Urinary bladder (tissue), 4 donors: ENCODE results near the gene ELAVL4. TPM values are rescaled to one million over a fixed set of nuclear protein-coding genes. Genes with fewer than 3 reads are reported as not detected.

Experiments
- DNase-seq: peaks from one replicate; pipeline ENCODE4 v3.0.0-alpha.2; 2015; ENCODE audit errors: extremely low spot score
- H3K27ac ChIP-seq: one replicate; pipeline ENCODE4 v1.5.1; 2013; ENCODE audit warnings: low read depth, mild to moderate bottlenecking, moderate library complexity
- H3K36me3 ChIP-seq: one replicate; pipeline ENCODE4 v1.6.1; 2013; ENCODE audit warnings: mild to moderate bottlenecking, moderate library complexity; ENCODE audit not compliant: insufficient read depth
- H3K4me1 ChIP-seq: one replicate; pipeline ENCODE4 v1.6.1; 2013; ENCODE audit warnings: mild to moderate bottlenecking, moderate library complexity; ENCODE audit not compliant: insufficient read depth
- H3K4me3 ChIP-seq: one replicate; pipeline ENCODE4 v1.5.1; 2013; ENCODE audit warnings: low read depth, low read length
- WGBS: extraction: QIAGEN DNeasy Blood & Tissue Kit; methylation state at CpG from one replicate; pipeline ENCODE4 v1.1.7; 2013; 5-methylcytosine and 5-hydroxymethylcytosine counted together
- polyA plus RNA-seq: library from polyadenylated mRNA; stranded (reverse); fragments of 200-250 nt; gene quantifications from one replicate; pipeline ENCODE4 v1.2.3, GENCODE V29; 2013
- total RNA-seq: library from RNA; depleted of rRNA; stranded (reverse); fragments of >200 nt; gene quantifications from one replicate; pipeline ENCODE4 v1.2.3, GENCODE V29; 2014
- donor health status: healthy with polysubstance abuse.
- donor health status: healthy.

Gene ELAVL4
- total and polyA plus RNA-seq, 2 donors, result 1.2 to 5.7 TPM

DNA sequence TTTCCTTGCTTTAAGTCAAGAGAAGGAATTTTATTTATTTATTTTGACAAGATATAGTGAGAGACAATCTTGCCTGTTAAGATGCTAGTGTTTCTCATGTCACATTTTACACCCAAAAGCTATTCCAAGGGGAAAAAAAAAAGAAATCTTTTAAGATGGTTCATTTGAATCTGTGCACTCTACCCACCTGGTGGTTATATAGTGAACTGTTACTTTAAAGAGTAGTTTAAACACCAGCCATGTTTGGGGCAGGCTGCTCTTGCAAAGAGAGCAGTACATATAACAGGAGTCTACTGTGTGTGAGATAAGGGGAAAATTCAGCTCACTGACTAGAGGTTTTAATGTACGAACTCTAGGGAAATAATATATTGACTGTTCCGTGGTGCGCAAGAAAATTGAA, 3.3 kb upstream of the ELAVL4 start:
- Histone ChIP-seq H3K27ac (no peak overlapping the region), H3K4me1 (no peaks in the 10 kb centered on the region), H3K36me3 (no peaks in the 10 kb centered on the region), H3K4me3 (no peak overlapping the region)
- no peak for DNase-seq
- 66% methylated on average over 3 of the region's 3 CpGs for WGBS

DNA sequence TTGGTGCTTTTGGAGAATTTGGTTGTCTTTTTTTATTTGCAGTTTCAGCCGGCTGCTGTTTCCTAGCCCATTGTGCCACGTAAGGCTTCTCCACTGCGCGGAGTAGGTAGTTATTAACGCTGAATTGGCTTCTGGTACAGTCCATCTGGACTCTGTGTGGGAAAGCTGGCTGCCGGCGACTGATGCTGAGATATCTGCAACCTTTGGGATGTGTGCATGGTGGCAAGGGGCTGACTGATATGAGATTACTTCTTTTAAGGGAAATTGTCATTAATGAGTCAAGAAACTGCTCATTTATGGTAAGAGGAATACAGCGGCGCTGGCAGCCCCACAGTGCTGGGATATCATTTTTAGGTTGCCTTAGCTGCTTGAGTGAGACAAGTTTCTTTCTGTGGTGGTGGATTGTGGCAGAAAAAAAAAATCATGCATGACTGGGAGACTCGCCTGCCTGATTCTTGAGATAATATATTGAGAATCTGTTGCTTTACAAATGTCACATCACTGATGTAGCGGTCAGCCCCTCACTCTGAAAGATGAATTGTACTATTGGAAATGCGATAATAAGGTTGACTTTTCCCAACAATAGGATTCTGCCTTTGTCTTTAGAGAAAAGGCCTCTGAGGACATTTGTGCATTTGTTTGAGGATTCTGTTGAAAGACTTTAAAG, 2.5 kb upstream of the ELAVL4 start:
- no peak for DNase-seq
- H3K27ac ChIP-seq, result no peak overlapping the region
- 84% methylated on average over 12 of the region's 12 CpGs for WGBS
- H3K4me1 ChIP-seq, result no peaks in the 10 kb centered on the region
- no peaks in the 10 kb centered on the region for H3K36me3 ChIP-seq
- no peak overlapping the region for H3K4me3 ChIP-seq

GRCh38 chr1:50109116-50109515, 396 bp downstream of the ELAVL4 start:
- Histone ChIP-seq H3K27ac (no peak overlapping the region), H3K4me3 (no peak overlapping the region), H3K4me1 (no peaks in the 10 kb centered on the region), H3K36me3 (no peaks in the 10 kb centered on the region)
- DNase-seq, result no peak
- 75% methylated on average over 4 of the region's 4 CpGs for WGBS

- DNase-seq, result peak; percentile 26
- Histone ChIP-seq H3K4me1 (no peaks in the 10 kb centered on the region), H3K27ac (no peak overlapping the region), H3K36me3 (no peaks in the 10 kb centered on the region), H3K4me3 (no peak overlapping the region)
- 6% methylated on average over 8 of the region's 8 CpGs for WGBS
Observed at GRCh38 chr1:50109647-50110075, 941 bp downstream of the ELAVL4 start.

DNA sequence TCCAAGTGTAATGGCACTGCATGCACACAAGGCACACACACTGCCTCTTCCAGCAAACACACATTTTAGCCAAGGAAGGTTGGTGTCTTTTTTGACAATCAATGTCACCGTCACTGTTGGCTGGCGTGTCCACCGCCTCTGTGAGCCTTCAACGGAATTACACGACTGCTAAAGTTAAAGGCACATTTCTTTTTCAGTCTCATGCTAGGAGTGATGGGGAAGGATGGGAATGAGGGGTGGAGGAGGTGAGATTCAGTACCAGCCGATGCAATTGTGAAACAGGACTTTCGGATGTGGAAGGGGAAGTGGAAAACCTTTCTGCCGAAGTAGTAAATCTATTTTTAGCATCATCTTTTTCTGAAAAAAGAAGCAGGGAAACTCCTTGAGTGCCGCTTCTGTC, 1.4 kb downstream of the ELAVL4 start:
- no peak for DNase-seq
- Histone ChIP-seq H3K27ac (no peak overlapping the region), H3K4me3 (no peak overlapping the region), H3K4me1 (no peaks in the 10 kb centered on the region), H3K36me3 (no peaks in the 10 kb centered on the region)
- 12% methylated on average over 9 of the region's 9 CpGs for WGBS

GRCh38 chr1:50110656-50111055, 1.9 kb downstream of the ELAVL4 start:
- no peaks in the 10 kb centered on the region for H3K4me1 ChIP-seq
- H3K27ac ChIP-seq, result no peak overlapping the region
- 5% methylated on average over 7 of the region's 7 CpGs for WGBS
- H3K36me3 ChIP-seq, result no peaks in the 10 kb centered on the region
- no peak overlapping the region for H3K4me3 ChIP-seq
- no peak for DNase-seq

DNA sequence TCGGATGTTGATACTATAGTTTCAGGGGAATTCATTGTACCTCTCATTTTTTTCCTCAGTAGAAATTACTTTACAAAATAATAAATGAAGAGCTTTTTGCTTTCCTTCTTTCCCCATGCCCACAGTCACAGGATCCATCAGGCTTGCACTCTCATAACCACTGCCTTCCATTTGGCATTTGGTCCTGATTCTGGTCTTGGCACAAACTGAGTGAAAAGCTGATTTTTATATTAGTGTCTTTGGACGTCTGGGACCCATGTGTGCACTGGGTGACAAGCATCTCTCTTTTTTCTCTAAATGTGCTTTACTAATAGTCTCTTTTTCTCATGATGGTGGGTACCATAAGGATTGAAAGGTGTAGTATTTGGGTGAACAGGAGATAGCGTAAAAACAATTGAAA, 2.8 kb downstream of the ELAVL4 start:
- Histone ChIP-seq H3K36me3 (no peaks in the 10 kb centered on the region), H3K4me3 (no peak overlapping the region), H3K4me1 (no peaks in the 10 kb centered on the region), H3K27ac (no peak overlapping the region)
- WGBS, result 76% methylated on average over 3 of the region's 3 CpGs
- no peak for DNase-seq

- 83% methylated on average over 3 of the region's 3 CpGs for WGBS
Observed at GRCh38 chr1:50112193-50112592, 3.5 kb downstream of the ELAVL4 start.

DNA sequence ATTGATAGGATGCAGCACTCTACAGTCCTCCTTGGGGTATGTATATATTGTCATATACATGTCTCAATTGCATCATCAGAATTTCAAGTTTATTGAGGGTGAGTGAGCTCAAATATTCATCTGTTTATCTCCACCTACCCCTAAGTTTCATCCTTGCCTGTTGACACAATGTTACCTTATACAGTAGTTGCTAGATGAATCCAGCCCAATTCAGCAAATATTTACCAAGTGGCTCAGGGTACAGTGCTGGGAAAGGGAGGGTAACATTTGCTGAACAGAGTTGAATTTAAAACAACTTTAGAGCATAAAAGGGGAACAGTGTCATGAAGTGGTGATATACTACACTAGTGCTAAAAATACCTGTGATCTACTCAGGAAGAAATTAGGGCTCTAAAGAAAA, 14.4 kb downstream of the ELAVL4 start:
- no peak for DNase-seq
- Histone ChIP-seq H3K27ac (no peak overlapping the region), H3K4me1 (no peaks in the 10 kb centered on the region), H3K36me3 (no peaks in the 10 kb centered on the region), H3K4me3 (no peak overlapping the region)

More at GRCh38 chr1:50112193-50112592, 3.5 kb downstream of the ELAVL4 start:
- Histone ChIP-seq H3K4me3 (no peak overlapping the region), H3K4me1 (no peaks in the 10 kb centered on the region), H3K36me3 (no peaks in the 10 kb centered on the region), H3K27ac (no peak overlapping the region)
- DNase-seq, result no peak

GRCh38 chr1:50126927-50127715, 18.4 kb downstream of the ELAVL4 start:
- H3K36me3 ChIP-seq, result no peaks in the 10 kb centered on the region
- no peaks in the 10 kb centered on the region for H3K4me1 ChIP-seq
- WGBS, result 46% methylated on average over 5 of the region's 5 CpGs

GRCh38 chr1:50129201-50129600, 20.5 kb downstream of the ELAVL4 start:
- DNase-seq, result no peak
- Histone ChIP-seq H3K4me1 (no peaks in the 10 kb centered on the region), H3K27ac (no peak overlapping the region), H3K36me3 (no peaks in the 10 kb centered on the region), H3K4me3 (no peak overlapping the region)
- 49% methylated on average over 1 of the region's 1 CpG for WGBS

More at GRCh38 chr1:50126927-50127715, 18.4 kb downstream of the ELAVL4 start:
- Histone ChIP-seq H3K27ac (no peak overlapping the region), H3K4me3 (no peak overlapping the region)
- DNase-seq, result no peak

- no peaks in the 10 kb centered on the region for H3K4me1 ChIP-seq
- DNase-seq, result no peak
- no peak overlapping the region for H3K27ac ChIP-seq
- WGBS, result 49% methylated on average over 3 of the region's 3 CpGs
- no peak overlapping the region for H3K4me3 ChIP-seq
- no peaks in the 10 kb centered on the region for H3K36me3 ChIP-seq
Observed at GRCh38 chr1:50132347-50132894, 23.7 kb downstream of the ELAVL4 start.

DNA sequence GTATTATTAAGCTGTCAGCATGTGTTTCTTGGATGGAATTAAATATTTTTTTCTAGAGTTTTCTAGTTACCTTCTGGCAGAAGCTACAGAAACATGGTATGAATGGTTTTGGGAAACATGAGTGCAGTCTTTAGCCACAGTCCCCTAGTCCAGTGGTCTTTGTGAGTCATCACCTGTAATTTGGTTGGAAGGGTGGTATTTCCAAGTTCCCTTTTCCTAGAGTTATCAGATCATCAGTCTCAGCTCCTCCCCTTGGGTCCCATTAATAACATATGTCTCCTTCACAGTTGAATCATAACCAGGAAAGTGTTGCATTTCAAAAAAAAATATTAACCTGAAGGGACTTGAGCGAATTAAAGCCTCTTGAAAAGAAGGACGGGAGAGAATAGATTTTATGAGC, 27.0 kb downstream of the ELAVL4 start:
- no peaks in the 10 kb centered on the region for H3K4me1 ChIP-seq
- 57% methylated on average over 2 of the region's 2 CpGs for WGBS
- no peak for DNase-seq
- H3K4me3 ChIP-seq, result no peak overlapping the region
- no peak overlapping the region for H3K27ac ChIP-seq
- H3K36me3 ChIP-seq, result no peaks in the 10 kb centered on the region
